GM04503 (cell line): ENCODE measurements around the gene CCDC158.
"Not testable (repeated sequence)": the region's sequence is repeated elsewhere in the genome, so short reads cannot be mapped to it uniquely, and the experiment has no call there.

Experiments
- DNase-seq: peaks from one replicate; pipeline ENCODE4 v3.0.0-alpha.2; 2012; ENCODE audit warnings: low read depth

Gene CCDC158

GRCh38 chr4:76430519-76431388 is 9.8 kb upstream of the CCDC158 start:
- peak; percentile 13 for DNase-seq

DNA sequence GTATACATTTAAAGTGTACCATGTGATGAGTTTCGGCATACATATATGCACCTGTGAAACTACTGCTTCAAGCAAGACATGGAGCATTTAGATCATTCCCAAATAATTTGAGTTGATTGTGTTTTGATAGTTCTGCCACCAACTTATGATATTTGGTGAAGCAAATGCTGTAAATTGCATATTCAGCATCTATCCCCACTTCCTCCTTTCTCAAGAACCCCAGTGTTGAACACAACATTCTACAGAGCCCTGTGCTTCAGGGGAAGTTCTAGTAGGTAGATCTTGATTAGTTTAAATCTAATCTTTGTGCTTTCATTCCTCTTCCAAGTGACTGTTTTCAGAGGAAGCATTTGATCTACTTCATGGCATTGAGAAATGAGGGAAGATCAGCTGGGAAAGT is 8.7 kb upstream of the CCDC158 start:
- DNase-seq = no peak

DNA sequence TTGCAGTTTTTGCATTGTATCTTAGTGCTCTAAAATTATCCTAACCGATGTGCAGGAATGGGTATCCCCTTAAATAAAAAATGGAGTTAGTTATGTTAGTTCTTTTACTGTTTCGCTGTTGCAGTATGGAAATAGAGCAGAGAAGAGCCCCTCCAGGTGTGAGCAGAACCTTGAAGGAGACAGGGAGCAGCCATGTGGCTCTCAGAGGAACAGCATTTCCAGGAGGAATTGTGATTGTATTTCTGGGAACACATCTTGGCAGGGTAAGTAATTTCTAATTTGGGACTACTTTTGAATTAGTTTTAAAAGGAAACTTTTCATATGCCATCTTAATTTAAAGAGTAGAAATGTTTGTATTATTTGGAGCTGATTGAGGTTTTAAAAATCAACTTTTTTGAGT is 5.3 kb upstream of the CCDC158 start:
- no peak for DNase-seq

DNA sequence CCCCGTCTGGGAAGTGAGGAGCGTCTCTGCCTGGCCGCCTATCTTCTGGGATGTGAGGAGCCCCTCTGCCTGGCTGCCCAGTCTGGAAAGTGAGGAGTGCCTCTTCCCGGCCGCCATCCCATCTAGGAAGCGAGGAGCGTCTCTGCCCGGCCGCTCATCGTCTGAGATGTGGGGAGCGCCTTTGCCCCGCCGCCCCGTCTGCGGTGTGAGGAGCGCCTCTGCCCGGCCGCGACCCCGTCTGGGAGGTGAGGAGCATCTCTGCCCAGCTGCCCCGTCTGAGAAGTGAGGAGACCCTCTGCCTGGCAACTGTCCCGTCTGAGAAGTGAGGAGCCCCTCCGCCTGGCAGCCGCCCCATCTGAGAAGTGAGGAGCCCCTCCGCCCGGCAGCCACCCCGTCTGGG is 2.2 kb upstream of the CCDC158 start:
- DNase-seq = not testable (repeated sequence)

DNA sequence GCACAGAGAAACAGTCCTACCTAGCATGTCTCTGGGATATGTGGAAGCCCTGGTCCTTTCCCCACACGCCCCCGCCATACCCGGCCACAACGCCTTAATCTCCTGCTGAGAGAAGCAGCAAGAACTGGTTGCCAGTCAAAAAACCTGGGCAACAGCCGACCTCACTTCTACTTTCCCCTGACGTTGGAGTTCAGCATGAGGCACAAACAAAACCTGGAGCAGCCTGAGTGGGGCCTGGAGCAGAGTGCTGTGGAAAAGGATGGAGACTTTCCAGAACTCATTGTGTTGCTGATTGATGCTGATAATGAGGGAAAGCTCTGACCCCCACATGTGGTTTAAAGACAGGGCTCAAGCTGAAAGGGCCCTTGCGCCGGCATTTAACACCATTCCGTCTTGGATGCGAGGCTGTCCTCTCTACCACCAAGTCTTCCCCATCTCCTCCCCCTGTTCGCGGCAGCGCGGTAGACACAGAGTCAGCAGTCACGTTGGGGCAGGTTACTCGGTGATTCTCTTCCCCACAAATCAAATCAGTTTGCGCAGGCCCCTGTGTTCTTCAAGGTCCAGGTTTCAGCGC is 666 bp downstream of the CCDC158 start:
- no peak for DNase-seq

- DNase-seq = no peak
Observed at GRCh38 chr4:76410636-76411035, 10.3 kb downstream of the CCDC158 start.

DNA sequence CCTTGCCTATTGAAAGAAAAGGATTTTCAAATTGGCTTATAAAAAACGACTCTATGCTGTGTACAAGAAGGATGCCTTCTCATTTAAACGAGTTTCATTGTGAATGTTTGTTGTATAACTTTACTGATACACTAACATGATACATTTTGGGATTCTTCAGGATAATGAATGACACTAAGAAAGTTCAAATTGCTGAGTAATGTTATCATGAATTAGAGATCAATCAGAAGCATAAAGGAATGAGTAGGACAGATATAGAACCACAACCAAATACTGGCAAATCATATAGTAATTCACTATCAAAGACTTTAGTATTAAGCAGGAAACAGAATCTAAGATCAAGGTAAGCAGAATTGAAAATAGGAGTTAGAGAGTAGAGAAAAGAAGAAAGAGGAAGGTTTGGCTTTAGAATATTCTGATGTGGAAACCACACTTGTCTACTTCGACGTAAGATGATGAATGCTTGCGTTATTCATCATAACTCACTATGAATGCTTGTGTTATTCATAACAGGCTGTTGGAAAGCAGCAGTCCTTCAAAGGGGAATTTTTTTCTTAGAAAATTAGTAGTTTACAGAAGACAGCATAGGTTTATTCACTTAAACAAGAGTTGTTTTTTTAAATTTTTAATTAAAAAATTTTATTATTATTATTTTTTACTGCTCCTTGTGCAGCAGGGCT is 13.4 kb downstream of the CCDC158 start:
- DNase-seq = no peak

DNA sequence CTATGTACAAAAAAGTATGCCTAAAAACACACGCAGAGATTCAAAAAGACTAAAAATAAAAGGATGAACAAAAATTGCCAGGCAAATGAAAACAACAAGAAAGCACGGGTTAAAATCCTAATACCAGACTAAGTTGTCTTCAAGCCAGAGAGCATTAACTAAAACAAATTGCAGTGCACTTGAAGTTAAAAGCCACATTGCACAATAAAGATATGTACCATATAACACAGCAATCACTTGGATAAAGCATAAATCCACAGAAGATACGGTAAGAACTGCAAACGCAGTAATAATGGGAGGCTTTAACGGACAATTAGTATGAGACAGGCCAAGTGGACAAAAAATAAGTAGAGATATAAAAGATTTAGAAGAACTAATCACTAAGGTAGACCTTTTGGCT is 14.9 kb downstream of the CCDC158 start:
- no peak for DNase-seq

DNA sequence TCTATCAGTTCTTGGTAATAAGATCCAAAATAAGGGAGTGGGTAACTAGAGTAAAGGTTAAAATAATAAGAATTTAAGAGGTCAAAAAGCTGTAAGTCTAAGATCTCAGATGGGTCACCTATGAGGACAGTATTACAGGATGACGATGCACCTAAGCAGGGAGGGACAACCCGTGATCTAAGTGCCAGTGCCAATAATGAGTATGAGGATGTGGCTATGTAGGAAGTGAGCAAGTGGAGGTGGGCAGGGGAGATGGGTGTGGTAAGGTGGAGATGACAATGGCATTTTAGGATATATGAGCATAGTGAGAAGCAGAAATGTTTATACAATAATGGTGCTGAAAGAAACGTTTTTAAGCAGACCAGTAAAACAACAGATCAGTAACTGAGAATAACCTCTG is 19.3 kb downstream of the CCDC158 start:
- DNase-seq = no peak

DNA sequence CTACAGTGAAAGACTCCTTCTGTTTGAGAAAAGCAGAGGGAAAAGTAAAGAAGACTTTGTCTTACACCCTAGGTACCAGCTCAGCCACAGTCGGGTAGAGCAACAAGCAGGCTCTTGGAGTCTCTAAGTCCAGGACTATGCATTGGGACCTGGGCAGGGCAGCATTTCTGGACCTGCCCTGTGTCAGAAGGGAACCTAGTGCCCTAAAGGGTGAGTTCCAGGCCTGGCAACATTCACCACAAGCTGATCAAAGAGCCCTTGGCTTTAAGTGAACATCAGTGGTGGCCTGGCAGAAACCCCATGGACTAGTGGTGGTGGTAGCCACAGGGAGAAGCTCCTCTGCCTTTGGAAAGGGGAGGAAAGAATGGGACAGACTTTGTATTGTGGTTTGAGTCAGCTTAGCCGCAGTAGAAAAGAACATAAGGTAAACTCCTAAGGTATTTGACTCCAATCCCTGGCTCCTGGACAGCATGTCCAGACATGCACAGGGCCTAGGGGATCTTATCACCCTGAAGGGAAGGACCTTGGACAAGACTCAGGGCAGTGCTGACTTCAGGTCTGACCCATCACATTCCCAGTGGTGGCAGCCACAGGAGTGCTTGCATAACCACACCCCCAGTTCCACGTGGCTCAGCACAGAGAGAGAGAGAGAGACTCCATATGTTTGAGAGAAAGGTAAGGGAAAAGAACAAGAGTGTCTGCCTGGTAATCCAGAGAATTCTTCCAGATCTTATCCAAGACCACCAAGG is 32.6 kb downstream of the CCDC158 start:
- no peak for DNase-seq

DNA sequence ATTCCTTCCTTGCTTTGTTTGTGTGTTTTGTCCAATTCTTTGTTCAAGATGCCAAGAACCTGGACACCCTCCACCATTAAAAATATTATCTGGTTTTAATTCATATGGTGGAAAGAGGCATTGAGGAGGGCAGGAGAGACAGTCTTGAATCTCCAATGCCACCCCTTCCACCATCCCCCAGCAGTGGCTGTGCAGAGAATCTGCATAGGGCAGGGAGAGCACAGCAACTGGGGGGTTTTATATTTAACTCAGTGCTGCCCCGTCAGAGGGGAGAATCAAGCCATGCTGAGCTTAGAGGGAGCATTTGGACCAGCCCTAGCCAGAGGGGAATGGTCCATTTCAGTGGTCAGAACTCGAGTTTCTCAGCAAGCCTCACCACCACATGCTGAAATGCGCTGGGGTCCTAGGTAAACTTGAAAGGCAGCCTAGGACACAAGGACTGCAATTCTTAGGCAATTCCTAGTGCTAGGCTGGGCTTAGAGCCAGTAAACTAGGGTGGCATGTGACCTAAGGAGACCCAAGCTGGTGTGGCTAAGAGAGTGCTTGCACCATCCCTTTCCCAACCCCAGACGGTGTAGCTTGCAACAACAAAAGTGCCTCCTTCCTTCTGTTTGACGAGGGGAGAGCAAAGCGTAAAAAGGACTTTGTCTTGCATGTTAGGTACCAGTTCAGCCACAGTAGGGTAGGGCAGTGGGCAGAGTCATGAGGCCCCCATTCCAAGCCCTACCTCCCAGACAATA is 34.2 kb downstream of the CCDC158 start:
- DNase-seq = no peak

GRCh38 chr4:76385974-76386373 is 35.0 kb downstream of the CCDC158 start:
- DNase-seq = no peak

DNA sequence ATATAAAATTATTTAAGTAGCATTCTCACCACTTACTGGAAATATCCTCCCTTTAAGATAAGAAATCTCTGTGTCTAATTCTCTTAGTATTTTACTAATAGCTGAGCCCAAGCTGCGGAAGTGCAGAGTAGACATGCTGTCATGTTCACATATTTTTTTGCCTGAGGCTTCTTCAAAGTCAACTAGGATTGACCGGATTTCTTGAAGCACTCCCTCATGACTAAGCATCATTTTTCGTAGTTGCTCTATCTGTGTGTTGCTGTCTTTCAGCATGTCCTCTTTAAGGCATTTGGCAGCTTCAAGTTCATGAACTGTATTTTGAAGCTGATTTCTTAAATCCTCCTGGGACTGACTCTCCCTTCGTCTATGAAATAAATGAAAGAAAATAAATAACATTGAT is 36.9 kb downstream of the CCDC158 start:
- no peak for DNase-seq

GRCh38 chr4:76383001-76383400 is 37.9 kb downstream of the CCDC158 start:
- no peak for DNase-seq

GRCh38 chr4:76381986-76382385 is 39.0 kb downstream of the CCDC158 start:
- DNase-seq = no peak

GRCh38 chr4:76380561-76380960 is 40.4 kb downstream of the CCDC158 start:
- no peak for DNase-seq

DNA sequence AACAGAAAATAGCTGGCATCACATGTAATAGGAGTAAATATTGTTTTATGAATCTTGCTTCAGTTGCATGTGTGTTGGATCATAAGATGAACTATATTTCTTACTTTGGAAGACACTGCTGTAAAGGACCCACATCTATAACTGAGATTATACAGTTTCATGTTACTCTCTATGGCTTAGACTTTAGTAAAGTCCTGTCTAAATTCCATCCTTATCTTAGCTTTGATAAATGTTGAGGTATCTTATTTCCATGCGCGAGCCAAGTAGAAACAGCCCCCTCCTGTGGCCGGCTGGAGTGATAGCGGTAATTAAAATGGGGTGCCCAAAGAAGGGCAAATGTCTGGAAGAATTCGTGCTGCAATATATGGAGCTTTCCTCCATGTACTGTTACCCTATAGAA is 43.0 kb downstream of the CCDC158 start:
- DNase-seq = no peak

GRCh38 chr4:76377481-76377901 is 43.5 kb downstream of the CCDC158 start:
- DNase-seq = no peak

DNA sequence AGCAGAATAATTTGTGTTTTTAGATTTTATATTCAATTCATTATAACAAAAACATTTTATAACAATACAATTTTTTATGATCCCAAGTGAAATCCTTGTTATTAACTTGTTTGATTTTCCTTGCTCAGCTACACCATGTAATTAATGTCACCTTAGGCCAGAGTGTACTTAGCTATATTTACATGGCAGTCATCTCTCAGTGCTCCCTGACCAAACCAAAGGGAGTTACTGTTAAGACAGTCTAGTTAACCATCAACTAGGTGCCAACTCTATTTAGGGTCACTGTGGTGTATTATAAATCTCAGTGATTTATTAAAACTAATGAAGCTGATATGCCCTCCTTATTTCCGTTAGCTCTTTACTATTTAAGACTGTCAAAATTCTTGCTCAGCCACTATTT is 44.4 kb downstream of the CCDC158 start:
- DNase-seq = no peak

DNA sequence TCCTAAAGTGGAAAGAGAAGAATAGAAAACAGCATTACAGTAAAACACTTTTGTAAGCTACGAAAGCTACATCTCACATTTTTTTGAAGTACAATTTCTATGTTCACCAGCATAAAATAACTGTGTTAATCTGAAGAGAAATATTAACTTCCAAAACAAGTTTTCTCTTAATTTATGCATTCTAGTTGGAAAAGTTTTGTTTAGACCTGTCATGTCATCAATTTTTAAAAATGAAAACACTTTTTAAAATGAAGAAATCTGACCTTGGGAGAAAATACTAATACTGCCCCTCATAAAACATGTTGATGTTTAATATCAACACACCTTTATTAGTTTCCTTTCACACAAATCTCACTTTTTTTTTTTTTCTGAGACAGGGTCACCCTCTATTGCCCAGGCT is 45.2 kb downstream of the CCDC158 start:
- no peak for DNase-seq

DNA sequence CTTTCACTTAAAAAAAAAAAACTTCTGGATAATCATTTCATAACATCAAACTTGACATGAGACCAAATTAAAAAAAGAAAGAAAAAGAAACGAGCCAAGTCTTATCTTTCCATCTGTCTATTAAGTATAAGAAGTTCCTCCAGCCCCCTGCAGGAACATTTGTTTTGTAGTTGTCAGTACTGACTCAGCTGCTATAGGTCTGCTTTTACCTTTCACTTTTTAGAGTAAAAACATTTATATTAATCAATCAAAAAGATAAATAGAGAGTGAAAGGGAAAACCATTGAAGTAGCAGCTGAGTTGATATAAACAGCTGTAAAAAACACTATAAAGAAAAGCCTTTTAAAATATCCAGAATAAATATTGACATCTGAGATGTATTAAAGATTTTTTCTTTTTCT is 46.1 kb downstream of the CCDC158 start:
- DNase-seq = no peak
